HepG2 (cell line): ENCODE data around the gene TSN. TPM values are rescaled to one million over a fixed set of nuclear protein-coding genes. Genes with fewer than 3 reads are reported as not detected.
A peak's percentile ranks its signal among the peaks of the same experiment; 100 is the strongest.

ENCODE experiments used
- AGO2 ChIP-seq: fragments of 200-400 bp; formaldehyde crosslinking; optimal IDR thresholded peaks from 2 replicates; pipeline ENCODE3; 2017; ENCODE audit warnings: mild to moderate bottlenecking, low read depth, low read length, moderate library complexity
- AHR ChIP-seq: IDR thresholded peaks from 2 replicates; pipeline ENCODE4 v1.6.1; 2018; ENCODE audit warnings: missing genetic modification reagents, missing compliant biosample characterization
- ASH2L ChIP-seq: fragments of 300-600, 200-600 bp; sonication (generic); IDR thresholded peaks from 2 replicates; pipeline ENCODE4 v1.7.0; 2017; ENCODE audit warnings: low read depth, mild to moderate bottlenecking, moderate library complexity, mixed read lengths, low read length; ENCODE audit not compliant: insufficient read length
- ATF2 ChIP-seq: sonication (generic); formaldehyde crosslinking; IDR thresholded peaks from 2 replicates; pipeline ENCODE4 v1.4.0; 2020; ENCODE audit warnings: missing genetic modification reagents
- CENPBD1 ChIP-seq: sonication (generic); formaldehyde crosslinking; IDR thresholded peaks from 2 replicates; pipeline ENCODE4 v1.8.0; 2022; ENCODE audit warnings: missing genetic modification reagents, low read depth, mild to moderate bottlenecking, borderline replicate concordance
- FOXO1 ChIP-seq: sonication (generic); formaldehyde crosslinking; IDR thresholded peaks from 2 replicates; pipeline ENCODE4 v1.4.0; 2020; ENCODE audit warnings: missing genetic modification reagents
- GPN1 ChIP-seq: sonication (generic); formaldehyde crosslinking; IDR thresholded peaks from 2 replicates; pipeline ENCODE4 v1.5.1; 2020; ENCODE audit warnings: missing genetic modification reagents, borderline replicate concordance
- HDAC2 ChIP-seq: sonication (generic); formaldehyde crosslinking; IDR thresholded peaks from 2 replicates; pipeline ENCODE4 v1.4.0; 2020; ENCODE audit warnings: missing genetic modification reagents
- JUN ChIP-seq: sonication (generic); formaldehyde crosslinking; IDR thresholded peaks from 2 replicates; pipeline ENCODE4 v1.4.0; 2020; ENCODE audit warnings: mild to moderate bottlenecking, missing genetic modification reagents
- JUND ChIP-seq: sonication (generic); formaldehyde crosslinking; IDR thresholded peaks from 2 replicates; pipeline ENCODE4 v1.8.0; 2022; ENCODE audit warnings: mild to moderate bottlenecking, missing genetic modification reagents
- KAT8 ChIP-seq: IDR thresholded peaks from 2 replicates; pipeline ENCODE4 v1.6.1; 2016; ENCODE audit warnings: missing genetic modification reagents, missing compliant biosample characterization
- MAFK ChIP-seq, 2 experiments: IDR thresholded peaks in 1 of 2; conservative IDR thresholded peaks in 1 of 2; 2 replicates each; pipeline ENCODE4 v1.6.1; 2011; ENCODE audit warnings: improper control_type of control experiment in 2 of 2, low read length in 2 of 2
- NFRKB ChIP-seq: fragments of 450-650 bp; IDR thresholded peaks from 2 replicates; pipeline ENCODE4 v1.6.1; 2017
- THAP8 ChIP-seq: sonication (generic); formaldehyde crosslinking; IDR thresholded peaks from 2 replicates; pipeline ENCODE4 v1.5.1; 2020; ENCODE audit warnings: missing genetic modification reagents, mild to moderate bottlenecking, borderline replicate concordance
- TOPORS ChIP-seq: sonication (generic); formaldehyde crosslinking; IDR thresholded peaks from 2 replicates; pipeline ENCODE4 v1.8.0; 2023; ENCODE audit warnings: mild to moderate bottlenecking, missing genetic modification reagents
- WIZ ChIP-seq: sonication (generic); formaldehyde crosslinking; IDR thresholded peaks from 2 replicates; pipeline ENCODE4 v1.5.1; 2020; ENCODE audit warnings: mild to moderate bottlenecking, missing genetic modification reagents
- ZBTB7A ChIP-seq: sonication (generic); formaldehyde crosslinking; IDR thresholded peaks from 2 replicates; pipeline ENCODE4 v1.8.0; 2022; ENCODE audit warnings: mild to moderate bottlenecking, missing genetic modification reagents
- ZEB1 ChIP-seq: IDR thresholded peaks from 2 replicates; pipeline ENCODE4 v1.6.1; 2012; ENCODE audit warnings: mild to moderate bottlenecking, low read depth, inconsistent platforms; ENCODE audit not compliant: insufficient replicate concordance
- ZFP37 ChIP-seq: sonication (generic); formaldehyde crosslinking; IDR thresholded peaks from 2 replicates; pipeline ENCODE4 v1.4.0; 2020; ENCODE audit warnings: missing genetic modification reagents, borderline replicate concordance
- ZFY ChIP-seq: sonication (generic); formaldehyde crosslinking; IDR thresholded peaks from 2 replicates; pipeline ENCODE4 v1.4.0; 2020; ENCODE audit warnings: missing genetic modification reagents
- ZIK1 ChIP-seq: sonication (generic); formaldehyde crosslinking; IDR thresholded peaks from 2 replicates; pipeline ENCODE4 v1.5.0; 2020; ENCODE audit warnings: mild to moderate bottlenecking, low read depth, missing genetic modification reagents, borderline replicate concordance
- ZMYM2 ChIP-seq: sonication (generic); formaldehyde crosslinking; IDR thresholded peaks from 2 replicates; pipeline ENCODE4 v1.8.0; 2022; ENCODE audit warnings: mild to moderate bottlenecking, missing genetic modification reagents
- ZNF382 ChIP-seq: sonication (generic); formaldehyde crosslinking; IDR thresholded peaks from 2 replicates; pipeline ENCODE4 v1.5.0; 2020; ENCODE audit warnings: missing genetic modification reagents, mild to moderate bottlenecking, borderline replicate concordance
- ZNF556 ChIP-seq: sonication (generic); formaldehyde crosslinking; IDR thresholded peaks from 2 replicates; pipeline ENCODE4 v1.4.0; 2020; ENCODE audit warnings: mild to moderate bottlenecking, missing genetic modification reagents, borderline replicate concordance
- ZNF570 ChIP-seq: sonication (generic); formaldehyde crosslinking; IDR thresholded peaks from 2 replicates; pipeline ENCODE4 v1.4.0; 2020; ENCODE audit warnings: mild to moderate bottlenecking, missing genetic modification reagents, borderline replicate concordance
- ZNF672 ChIP-seq: sonication (generic); formaldehyde crosslinking; IDR thresholded peaks from 2 replicates; pipeline ENCODE4 v1.8.1; 2022; ENCODE audit warnings: missing genetic modification reagents
- ZNF724P ChIP-seq: sonication (generic); formaldehyde crosslinking; IDR thresholded peaks from 2 replicates; pipeline ENCODE4 v1.8.0; 2022; ENCODE audit warnings: missing genetic modification reagents, borderline replicate concordance
- ZNF777 ChIP-seq: sonication (generic); formaldehyde crosslinking; IDR thresholded peaks from 2 replicates; pipeline ENCODE4 v1.4.0; 2020; ENCODE audit warnings: missing genetic modification reagents
- ZSCAN21 ChIP-seq: sonication (generic); formaldehyde crosslinking; IDR thresholded peaks from 2 replicates; pipeline ENCODE4 v1.8.0; 2022; ENCODE audit warnings: mild to moderate bottlenecking, missing genetic modification reagents, moderate library complexity, borderline replicate concordance
- polyA plus RNA-seq, 8 experiments: library from polyadenylated mRNA; depleted of rRNA in 3 of 8; stranded (reverse) in 7 of 8; unstranded in 1 of 8; fragments of >200 nt; fragmentation: Illumina TruSeq in 4 of 8; extraction: Trizol in 4 of 8; gene quantifications; 2 replicates each; pipeline versions ENCODE4 v1.2.1 to v1.2.3, GENCODE V29; 2011 to 2016; ENCODE audit warnings: low read depth in 4 of 8, missing spikeins in 1 of 8, mixed read lengths in 1 of 8; ENCODE audit not compliant: insufficient read depth in 1 of 8
- total RNA-seq, 5 experiments: library from RNA; depleted of rRNA; stranded (reverse); fragments of >200 nt; fragmentation: Illumina TruSeq; extraction: Trizol; gene quantifications; 2 replicates each; pipeline ENCODE4 v1.2.3, GENCODE V29; 2016; ENCODE audit warnings: low read depth in 1 of 5

TSN gene
- total and polyA plus RNA-seq, 2 of the 13 experiments (the other 11 are each of a cell fraction or from before 2014, with no cell fraction given): 56.4 to 115 TPM

GRCh38 chr2:121755237-121756111 is at the start of gene TSN (continued):
- TF ChIP-seq ZNF382 (no peak), AGO2 (peak; percentile 72), ZSCAN21 (CRISPR knock-in tag) (peak; percentile 97; the same call in 1 of the 2 replicates), JUN (peak; percentile 62; the same call in 1 of the 2 replicates), ZMYM2 (CRISPR knock-in tag) (peak; percentile 71; the same call in 1 of the 2 replicates), ATF2 (peak; percentile 93), WIZ (peak; percentile 64; the same call in 1 of the 2 replicates), AHR (CRISPR knock-in tag) (peak; percentile 98), TOPORS (CRISPR knock-in tag) (no peak), CENPBD1 (CRISPR knock-in tag) (no peak; the same call in 1 of the 2 replicates), ZNF777 (CRISPR knock-in tag) (no peak), FOXO1 (peak; percentile 87), ZNF724P (CRISPR knock-in tag) (peak; percentile 35; the same call in 1 of the 2 replicates), ZNF672 (CRISPR knock-in tag) (no peak), NFRKB (no peak), ZIK1 (CRISPR knock-in tag) (0 out of 2 replicates have a peak, but pooled peaks have one; percentile 81), KAT8 (CRISPR knock-in tag) (peak; percentile 100), JUND (CRISPR knock-in tag) (no peak), HDAC2 (CRISPR knock-in tag) (peak; percentile 99), ZBTB7A (CRISPR knock-in tag) (no peak), ZNF556 (CRISPR knock-in tag) (peak; percentile 97), ASH2L (peak; percentile 100), ZFY (CRISPR knock-in tag) (peak; percentile 88), ZEB1 (peak; percentile 47), MAFK (conservative IDR thresholded peaks at IDR 0.05 in 1 of 2, IDR thresholded peaks at IDR 0.05 in 1 of 2; ENCODE audit: low read length in 2 of 2) (0 out of 4 replicates have a peak, but pooled peaks of 1 of the 2 experiments have one; percentile 25), ZFP37 (CRISPR knock-in tag) (peak; percentile 60; the same call in 1 of the 2 replicates), ZNF570 (CRISPR knock-in tag) (no peak; the same call in 1 of the 2 replicates), THAP8 (CRISPR knock-in tag) (no peak), GPN1 (peak; percentile 59; the same call in 1 of the 2 replicates)
